ENCODE results near the gene SYT1.
A peak's percentile ranks its signal among the peaks of the same experiment; 100 is the strongest.

Gene SYT1

DNA sequence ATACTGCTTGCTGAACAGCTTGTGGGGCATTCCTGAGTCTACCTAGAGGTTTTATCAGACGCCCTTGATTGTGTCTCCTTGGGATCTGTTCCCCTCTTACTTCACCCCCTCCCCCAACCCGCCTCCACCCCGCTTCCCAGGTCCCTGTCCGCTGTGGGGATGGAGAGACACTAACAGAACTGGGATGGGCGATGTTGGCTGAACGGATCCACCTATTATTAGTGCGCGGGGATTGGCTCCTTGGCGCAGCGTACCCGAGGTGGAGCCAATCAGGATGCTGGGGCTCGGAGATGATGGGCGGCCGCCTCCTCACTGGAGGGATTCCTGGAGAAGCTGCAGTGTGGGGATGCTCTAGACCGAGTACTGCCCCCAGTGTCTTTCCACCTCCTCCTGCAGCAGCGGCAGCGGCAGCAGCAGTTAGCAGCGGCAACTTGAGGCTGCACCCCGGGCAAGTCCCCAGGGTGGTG lies at the start of gene SYT1:
Gene SYT1, plus strand, starts transcription at position 372 of the 467 bp plus-strand sequence.
- Histone ChIP-seq H3K9ac (no peak within 1 kb of the TSS), H3K4me1 (no peaks in the 10 kb centered on the region), H3K9me3 (ENCODE audit: control insufficient read depth, low read length) (no peaks in the 10 kb centered on the region), H3K4me3 (ENCODE audit: low read depth, low read length) (peak within 1 kb of the TSS; percentile 46), H3K36me3 (ENCODE audit: control insufficient read depth, insufficient read depth, low read length) (no peaks in the 10 kb centered on the region), H2AFZ (peak within 1 kb of the TSS; percentile 56), H3K27ac (no peak within 1 kb of the TSS), H3K79me2 (no peaks in the 10 kb centered on the region), H3K4me2 (ENCODE audit: low read length) (peak within 1 kb of the TSS; percentile 81), H3K27me3 (ENCODE audit: control insufficient read depth, insufficient read depth, low read length) (no peaks in the 10 kb centered on the region)
- no peak for TF ChIP-seq CTCF (IDR thresholded peaks at IDR 0.05)

GRCh38 chr12:78818487-78818886 lies 46.1 kb upstream of the SYT1 start:
- no peaks in the 10 kb centered on the region for H3K9me3 ChIP-seq (ENCODE audit: control insufficient read depth, low read length)
- no peaks in the 10 kb centered on the region for H3K36me3 ChIP-seq (ENCODE audit: control insufficient read depth, insufficient read depth, low read length)
- H3K4me1 ChIP-seq = no peaks in the 10 kb centered on the region
- no peak overlapping the region for H3K4me3 ChIP-seq (ENCODE audit: low read depth, low read length)
- H3K4me2 ChIP-seq (ENCODE audit: low read length) = no peak overlapping the region
- no peak for TF ChIP-seq CTCF (IDR thresholded peaks at IDR 0.05)
- no peaks in the 10 kb centered on the region for H3K27me3 ChIP-seq (ENCODE audit: control insufficient read depth, insufficient read depth, low read length)
- H3K27ac ChIP-seq = no peak overlapping the region
- no peaks in the 10 kb centered on the region for H3K79me2 ChIP-seq
- H2AFZ ChIP-seq = no peak overlapping the region
- no peak overlapping the region for H3K9ac ChIP-seq

DNA sequence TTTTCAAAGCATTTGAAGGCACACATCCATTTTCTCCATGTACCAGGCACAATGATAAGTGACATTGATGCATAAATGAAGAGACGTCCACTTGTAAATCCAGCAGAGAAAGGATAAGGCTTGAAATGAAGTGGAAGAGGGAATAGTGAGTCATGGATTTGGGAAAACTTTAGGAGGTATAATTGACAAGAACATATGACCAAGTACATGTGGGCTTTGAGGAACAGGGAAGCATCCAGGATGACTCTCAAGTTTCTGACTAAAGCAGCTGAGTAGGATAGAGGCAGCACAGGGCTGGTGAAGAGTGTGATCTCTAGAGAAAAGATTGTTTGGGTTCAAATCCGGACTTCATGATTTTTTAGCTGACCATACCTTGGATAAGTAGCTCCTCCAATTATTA lies 43.6 kb upstream of the SYT1 start:
- H3K79me2 ChIP-seq = no peaks in the 10 kb centered on the region
- H3K9ac ChIP-seq = no peak overlapping the region
- no peak overlapping the region for H3K4me2 ChIP-seq (ENCODE audit: low read length)
- no peaks in the 10 kb centered on the region for H3K27me3 ChIP-seq (ENCODE audit: control insufficient read depth, insufficient read depth, low read length)
- TF ChIP-seq CTCF (IDR thresholded peaks at IDR 0.05) = no peak
- H3K36me3 ChIP-seq (ENCODE audit: control insufficient read depth, insufficient read depth, low read length) = no peaks in the 10 kb centered on the region
- no peaks in the 10 kb centered on the region for H3K4me1 ChIP-seq
- no peak overlapping the region for H3K27ac ChIP-seq
- no peaks in the 10 kb centered on the region for H3K9me3 ChIP-seq (ENCODE audit: control insufficient read depth, low read length)
- H3K4me3 ChIP-seq (ENCODE audit: low read depth, low read length) = no peak overlapping the region
- H2AFZ ChIP-seq = no peak overlapping the region

DNA sequence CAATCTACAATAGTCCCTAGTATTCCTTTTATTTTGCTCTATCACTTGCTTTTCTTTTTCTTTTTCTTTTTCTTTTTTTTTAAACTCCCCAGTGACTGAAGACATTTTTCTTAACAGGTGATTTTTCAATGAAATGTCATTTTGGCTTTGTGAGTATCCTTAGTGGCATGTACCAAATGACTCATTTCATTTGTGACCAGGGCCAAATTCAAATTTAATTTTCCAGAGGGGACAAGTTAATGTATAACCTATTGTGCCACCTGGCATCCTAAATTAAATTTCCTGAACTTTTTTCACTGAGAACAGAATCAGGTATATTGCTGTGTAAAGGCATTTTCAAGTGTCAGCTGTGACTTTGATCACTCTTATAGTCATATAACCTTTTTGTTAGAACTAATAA lies 39.7 kb upstream of the SYT1 start:
- Histone ChIP-seq H3K36me3 (ENCODE audit: control insufficient read depth, insufficient read depth, low read length) (no peaks in the 10 kb centered on the region), H3K27me3 (ENCODE audit: control insufficient read depth, insufficient read depth, low read length) (no peaks in the 10 kb centered on the region), H3K9me3 (ENCODE audit: control insufficient read depth, low read length) (no peaks in the 10 kb centered on the region), H3K9ac (no peak overlapping the region), H3K4me2 (ENCODE audit: low read length) (no peak overlapping the region), H3K4me3 (ENCODE audit: low read depth, low read length) (no peak overlapping the region), H2AFZ (no peak overlapping the region), H3K4me1 (no peaks in the 10 kb centered on the region), H3K27ac (no peak overlapping the region), H3K79me2 (no peaks in the 10 kb centered on the region)
- no peak for TF ChIP-seq CTCF (IDR thresholded peaks at IDR 0.05)

DNA sequence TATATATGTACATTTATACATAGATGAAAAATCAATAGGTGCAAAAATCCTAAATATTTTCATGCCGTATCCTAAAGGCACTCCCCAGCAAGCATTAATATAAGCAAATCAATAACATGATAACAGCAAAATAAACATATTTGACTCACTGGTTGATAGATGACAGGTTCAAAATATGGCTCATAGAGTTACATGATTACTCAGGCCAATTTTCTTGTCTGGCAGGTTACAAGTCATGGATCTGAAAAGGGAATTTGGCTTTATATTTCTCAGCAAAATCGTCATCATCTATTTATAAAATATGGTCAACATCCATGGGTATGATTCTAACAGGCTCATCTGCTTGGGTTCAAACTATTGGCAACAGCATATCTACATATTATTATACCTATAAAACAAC lies 34.9 kb upstream of the SYT1 start:
- Histone ChIP-seq H3K4me3 (ENCODE audit: low read depth, low read length) (no peak overlapping the region), H3K36me3 (ENCODE audit: control insufficient read depth, insufficient read depth, low read length) (no peaks in the 10 kb centered on the region), H3K9me3 (ENCODE audit: control insufficient read depth, low read length) (no peaks in the 10 kb centered on the region), H2AFZ (no peak overlapping the region), H3K9ac (no peak overlapping the region), H3K4me2 (ENCODE audit: low read length) (no peak overlapping the region), H3K27me3 (ENCODE audit: control insufficient read depth, insufficient read depth, low read length) (no peaks in the 10 kb centered on the region), H3K79me2 (no peaks in the 10 kb centered on the region), H3K4me1 (no peaks in the 10 kb centered on the region), H3K27ac (no peak overlapping the region)
- TF ChIP-seq CTCF (IDR thresholded peaks at IDR 0.05) = no peak

Measured in parathyroid adenoma (tissue), 2 donors.